ENCODE data around the gene IRF3.
"Not testable (repeated sequence)": the region's sequence is repeated elsewhere in the genome, so short reads cannot be mapped to it uniquely, and the experiment has no call there.

Gene IRF3

DNA sequence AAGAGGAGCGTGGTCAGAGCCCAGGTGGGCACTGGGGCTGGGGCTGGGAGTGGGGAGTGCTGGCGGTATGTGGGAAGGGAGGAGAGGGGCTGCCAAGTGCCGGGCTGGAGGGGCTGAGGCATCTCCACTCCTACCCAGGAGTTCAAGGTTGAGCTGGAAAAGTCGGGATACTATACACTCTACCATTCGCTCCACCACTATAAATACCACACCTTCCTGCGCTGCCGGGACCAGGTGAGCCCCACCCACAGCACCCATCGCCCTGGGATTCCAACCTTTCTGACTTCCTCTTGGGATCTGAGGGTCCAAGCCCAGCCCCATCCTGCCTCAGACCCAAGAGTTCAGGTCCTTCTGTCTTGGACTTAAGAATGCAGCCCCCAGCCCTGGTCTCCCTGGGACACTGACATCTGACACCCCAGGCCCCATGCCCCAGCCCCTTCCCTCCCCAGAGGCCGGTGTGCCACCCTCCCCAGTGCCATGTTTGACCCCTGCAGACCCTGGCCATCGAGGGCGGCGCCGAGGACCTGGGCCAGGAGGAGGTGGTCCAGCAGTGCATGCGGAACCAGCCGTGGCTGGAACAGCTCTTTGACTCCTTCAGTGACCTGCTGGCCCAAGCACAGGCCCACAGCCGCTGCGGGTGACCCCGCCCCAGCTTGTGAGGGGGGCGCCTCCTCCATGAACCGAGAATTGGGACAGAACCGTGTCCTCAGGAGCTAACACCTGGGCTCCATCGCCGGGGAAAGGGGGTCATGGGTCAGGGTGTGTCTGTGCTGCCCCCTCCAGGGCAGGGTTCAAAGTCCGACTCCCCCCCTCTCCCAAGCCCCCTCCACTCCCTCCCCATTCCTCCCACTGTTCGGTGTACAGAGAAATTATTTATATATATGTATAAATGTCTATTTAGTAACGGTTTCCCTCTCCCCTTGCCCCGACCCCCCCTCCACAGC is 40.4 kb downstream of the IRF3 start:
- no peak for DNase-seq (ENCODE audit: low read depth in 1 of 2, low spot score in 1 of 2)

DNA sequence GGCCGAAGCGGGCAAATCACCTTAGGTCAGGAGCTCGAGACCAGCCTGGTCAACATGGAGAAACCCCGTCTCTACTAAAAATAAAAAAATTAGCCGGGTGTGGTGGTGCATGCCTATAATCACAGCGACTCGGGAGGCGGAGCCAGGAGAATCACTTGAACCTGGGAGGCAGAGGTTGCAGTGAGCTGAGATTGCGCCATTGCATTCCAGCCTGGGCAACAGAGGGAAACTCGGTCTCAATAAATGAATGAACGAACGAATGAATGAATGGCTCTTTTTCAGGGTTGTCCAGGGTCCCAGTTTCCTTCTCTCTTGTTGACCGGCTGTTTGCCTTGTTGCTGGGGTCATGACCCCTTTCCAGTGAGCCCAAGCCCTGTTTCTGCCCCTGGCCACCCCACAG is 47.8 kb downstream of the IRF3 start:
- DNase-seq (ENCODE audit: low read depth in 1 of 2, low spot score in 1 of 2) = not testable (repeated sequence)

DNA sequence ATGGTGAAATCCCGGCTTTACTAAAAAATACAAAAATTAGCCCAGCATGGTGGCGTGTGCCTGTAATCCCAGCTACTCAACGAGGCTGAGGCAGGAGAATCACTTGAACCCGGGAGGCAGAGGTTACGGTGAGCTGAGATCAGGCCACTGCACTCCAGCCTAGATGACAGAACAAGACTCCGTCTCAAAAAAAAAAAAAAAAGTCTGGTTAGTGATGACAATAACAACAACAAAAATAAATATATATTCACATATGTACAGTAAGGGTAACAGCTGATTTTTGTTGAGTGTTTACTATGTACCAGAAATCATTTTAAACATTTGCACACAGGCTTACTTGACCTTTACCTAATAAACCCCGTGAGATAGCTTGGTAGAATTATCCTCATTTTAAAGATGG is 48.7 kb downstream of the IRF3 start:
- DNase-seq (ENCODE audit: low read depth in 1 of 2, low spot score in 1 of 2) = no peak

DNA sequence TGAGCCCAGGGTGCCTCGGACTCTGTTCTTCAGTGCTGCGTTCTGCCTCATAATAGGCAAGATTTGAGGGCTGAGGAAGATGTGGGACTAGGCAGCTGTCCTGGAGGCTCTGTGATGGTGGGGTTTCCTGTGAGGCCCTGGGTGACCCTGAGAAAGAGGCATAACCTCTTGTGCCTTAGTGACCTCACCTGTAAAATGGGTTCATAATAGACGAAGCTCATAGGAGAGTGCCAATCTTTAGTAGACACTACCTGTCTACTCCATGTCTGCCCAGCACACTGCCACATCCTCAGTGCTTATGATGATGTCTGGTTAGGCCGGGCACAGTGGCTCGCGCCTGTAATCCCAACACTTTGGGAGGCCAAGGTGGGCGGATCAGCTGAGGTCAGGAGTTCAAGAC is 49.1 kb downstream of the IRF3 start:
- no peak for DNase-seq (ENCODE audit: low read depth in 1 of 2, low spot score in 1 of 2)

DNA sequence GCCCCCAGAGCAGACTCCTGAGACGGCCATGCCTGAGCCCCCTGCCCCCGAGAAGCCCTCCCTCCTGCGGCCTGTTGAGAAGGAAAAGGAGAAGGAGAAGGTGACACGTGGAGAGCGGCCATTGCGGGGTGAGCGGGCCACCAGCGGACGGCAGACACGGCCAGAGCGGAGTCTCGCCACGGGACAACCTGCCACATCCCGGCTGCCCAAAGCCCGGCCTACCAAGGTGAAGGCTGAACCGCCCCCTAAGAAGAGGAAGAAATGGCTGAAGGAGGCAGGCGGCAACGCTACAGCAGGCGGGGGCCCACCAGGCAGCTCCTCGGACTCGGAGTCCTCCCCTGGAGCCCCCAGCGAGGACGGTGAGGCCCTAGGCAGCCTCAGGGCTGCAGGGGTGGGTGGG is 49.8 kb downstream of the IRF3 start:
- DNase-seq (ENCODE audit: low read depth in 1 of 2, low spot score in 1 of 2) = no peak

DNA sequence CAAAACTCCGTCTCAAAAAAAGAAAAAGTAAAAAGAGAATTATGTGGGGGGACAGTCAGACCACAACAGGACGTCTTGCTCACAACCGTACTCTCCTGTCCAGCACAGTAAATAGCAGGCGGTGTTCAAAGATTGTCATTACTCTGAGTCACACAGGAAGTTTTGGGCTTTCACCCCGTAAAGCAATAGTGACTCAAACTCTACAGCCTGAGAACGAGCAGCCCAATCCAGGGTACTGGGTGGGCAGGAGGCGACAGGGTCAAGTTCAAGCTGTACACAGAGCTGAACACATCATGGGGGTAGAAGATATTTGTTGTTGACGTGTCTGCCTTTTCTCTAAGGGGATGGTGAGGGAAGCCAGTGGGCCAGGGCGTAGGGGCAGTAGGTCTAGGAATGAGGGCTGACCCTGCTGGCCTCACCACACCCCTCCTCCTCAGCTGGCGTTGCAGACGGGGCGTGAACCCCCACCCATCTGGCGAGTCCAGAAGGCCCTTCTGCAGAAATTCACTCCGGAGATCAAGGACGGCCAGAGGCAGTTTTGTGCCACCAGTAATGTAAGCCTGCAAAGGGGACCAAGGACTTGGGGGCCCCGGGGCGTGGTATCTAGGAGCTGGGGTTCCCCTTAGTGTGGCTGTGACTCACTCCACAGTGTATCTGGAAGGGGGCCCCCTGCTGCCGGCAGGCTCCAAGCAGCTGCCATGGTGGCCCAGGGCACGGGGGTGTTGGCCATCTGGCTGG is 51.4 kb downstream of the IRF3 start:
- no peak for DNase-seq (ENCODE audit: low read depth in 1 of 2, low spot score in 1 of 2)

DNA sequence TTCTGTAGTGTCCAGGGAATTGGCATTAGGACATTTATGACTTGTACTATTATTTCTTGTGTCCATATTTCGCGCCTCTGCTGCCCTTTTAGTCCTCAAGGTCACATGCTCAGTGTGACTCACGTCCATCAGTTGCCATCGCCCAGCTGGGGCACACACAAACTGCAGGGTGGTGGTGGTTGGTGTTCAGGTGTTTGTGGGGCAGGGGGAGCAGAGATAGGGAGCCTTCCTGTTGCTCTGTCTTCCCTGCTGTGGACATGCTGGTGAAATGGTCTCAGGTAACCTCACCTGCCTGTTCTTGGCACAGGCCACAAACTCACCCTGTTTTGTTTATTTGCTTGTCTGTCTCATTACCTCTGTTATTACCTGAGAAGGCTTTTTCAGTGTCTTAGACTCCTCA is 52.3 kb downstream of the IRF3 start:
- DNase-seq (ENCODE audit: low read depth in 1 of 2, low spot score in 1 of 2) = no peak

All from stimulated activated CD4-positive, alpha-beta T cell treated with anti-CD3 and anti-CD28 coated beads, Interleukin-15, amount 100 ng/mL, for 1 hour (primary cell).